Ureter (tissue), 1 donor: Measurements from ENCODE around the gene MED13L. TPM values are rescaled to one million over a fixed set of nuclear protein-coding genes. Genes with fewer than 3 reads are reported as not detected.
"Not testable (repeated sequence)": the region's sequence is repeated elsewhere in the genome, so short reads cannot be mapped to it uniquely, and the experiment has no call there.

ENCODE experiments used
- DNase-seq: peaks from one replicate; pipeline ENCODE4 v3.0.0-alpha.2; 2020; ENCODE audit warnings: low spot score
- total RNA-seq: library from RNA; stranded (reverse); gene quantifications from one replicate; pipeline ENCODE4 v1.2.4, GENCODE V29; 2023
- donor health status: DM: yes; HTN: yes; CAD: no.

MED13L gene
- total RNA-seq, 1 donor from 2014 or later = 130 TPM

DNA sequence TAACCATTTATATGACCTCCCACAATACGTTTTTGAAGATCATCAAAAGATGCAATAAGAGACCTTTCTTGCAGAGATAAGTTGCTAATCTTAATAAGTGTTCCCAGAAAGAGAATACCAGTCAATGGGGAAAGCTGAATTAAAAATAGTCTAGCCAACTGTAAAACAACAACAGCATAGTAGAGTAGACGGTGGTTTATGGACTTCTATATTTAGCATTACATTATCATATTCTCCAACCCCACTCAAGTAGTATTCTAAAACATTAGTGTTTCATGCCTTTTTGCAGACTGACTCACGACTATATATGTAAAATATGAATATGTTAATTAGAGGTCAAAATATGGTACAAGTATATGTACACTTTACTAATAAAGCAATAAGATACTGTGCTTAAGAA lies 218.9 kb downstream of the MED13L start:
- no peak for DNase-seq

DNA sequence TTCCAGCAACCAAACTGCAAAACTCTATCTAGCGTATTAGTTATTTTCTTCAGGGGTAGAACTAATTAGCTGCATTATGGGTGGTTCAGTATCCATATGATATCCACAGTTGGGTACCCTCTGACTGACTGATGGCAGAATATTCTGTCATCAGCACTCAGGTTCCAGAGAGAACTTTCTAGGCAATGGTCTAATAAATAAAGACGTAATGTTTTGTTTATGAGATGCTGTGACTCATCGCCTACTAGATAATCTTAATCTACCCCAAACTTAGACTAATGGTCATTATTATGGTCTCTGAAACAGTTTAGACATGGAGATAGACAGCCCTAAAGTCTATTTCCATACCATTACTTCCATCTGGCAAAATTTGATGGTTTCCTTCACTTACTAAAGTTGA lies 220.1 kb downstream of the MED13L start:
- no peak for DNase-seq

DNA sequence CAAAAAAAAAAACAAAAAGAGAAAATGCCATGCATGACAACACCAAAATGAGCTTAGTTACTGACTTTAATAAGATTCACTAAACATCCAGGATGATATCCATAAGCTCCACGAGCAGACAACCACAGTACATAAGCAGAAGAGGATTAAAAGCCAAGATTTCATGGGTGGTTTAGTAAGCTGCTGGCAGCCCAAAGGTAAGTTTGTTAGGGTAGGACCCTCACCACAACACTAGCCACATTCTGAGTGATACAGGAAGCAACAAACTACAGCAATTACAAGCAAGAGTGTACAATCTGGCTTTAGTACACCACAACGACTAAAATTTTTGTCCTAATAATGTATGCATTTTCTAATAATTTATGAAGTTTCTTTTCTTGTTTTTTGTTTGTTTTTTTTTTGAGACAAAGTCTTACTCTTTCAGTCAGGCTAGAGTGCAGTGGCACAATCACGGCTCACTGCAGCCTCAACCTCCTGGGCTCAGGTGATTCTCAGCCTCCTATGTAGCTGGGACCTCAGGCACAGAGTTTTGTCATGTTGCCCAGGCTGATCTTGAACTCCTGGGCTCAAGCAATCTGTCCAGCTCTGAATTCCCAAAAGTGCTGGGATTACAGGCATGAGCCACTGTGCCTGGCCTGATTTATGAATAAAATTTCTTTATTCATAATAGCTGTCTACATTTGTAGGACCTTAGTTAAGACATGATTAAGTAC lies 221.4 kb downstream of the MED13L start:
- DNase-seq = no peak

DNA sequence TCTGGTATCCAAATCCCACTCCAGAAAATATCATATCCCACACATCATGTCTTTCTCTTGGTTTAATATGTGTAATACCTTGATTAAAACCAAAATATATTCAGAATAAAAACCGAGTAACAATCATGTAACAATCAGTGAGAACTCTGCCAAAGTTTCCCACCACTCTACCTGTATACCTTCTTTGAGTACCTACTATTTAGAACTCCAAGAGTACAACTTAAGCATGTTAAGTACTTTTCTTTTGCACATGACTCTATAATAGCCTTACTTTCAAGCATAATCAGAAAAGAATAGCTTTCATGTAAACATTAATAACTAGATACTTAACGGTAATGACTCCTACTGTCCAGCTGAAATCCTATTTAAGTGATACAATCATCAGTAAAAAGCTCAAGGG lies 223.2 kb downstream of the MED13L start:
- no peak for DNase-seq

DNA sequence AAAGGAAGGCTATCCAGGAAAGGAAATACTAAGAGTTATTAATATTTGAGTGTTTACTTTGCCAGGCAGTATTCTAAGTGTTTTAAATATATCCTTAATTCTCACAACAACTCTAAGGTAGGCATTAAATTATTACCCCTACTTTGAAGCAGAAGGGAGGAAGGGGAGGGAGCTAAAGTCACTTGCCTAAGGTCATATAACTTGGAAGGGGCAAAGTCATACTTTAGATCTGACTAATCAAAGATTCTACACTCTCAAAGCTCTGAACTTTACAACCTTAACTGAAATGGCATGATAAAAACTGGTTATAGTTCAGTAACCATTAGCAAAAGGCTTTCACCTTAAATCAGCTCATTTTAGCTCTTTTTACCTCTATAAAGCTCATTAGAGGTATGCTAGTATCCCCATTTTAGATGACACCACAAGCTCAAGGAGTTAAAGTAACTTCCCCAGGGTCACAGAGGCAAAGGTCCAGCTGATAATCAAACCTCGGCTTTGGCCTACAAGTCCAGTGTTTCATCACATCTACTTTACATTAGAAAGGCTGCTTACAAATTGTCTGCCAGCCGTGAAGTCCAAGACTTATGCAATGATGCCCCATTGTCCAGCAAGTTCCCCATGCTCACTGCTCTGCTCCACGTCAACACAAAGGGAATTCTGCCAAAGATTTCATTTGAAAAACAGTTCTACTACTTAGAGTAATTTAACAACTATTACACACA lies 223.9 kb downstream of the MED13L start:
- DNase-seq = no peak

DNA sequence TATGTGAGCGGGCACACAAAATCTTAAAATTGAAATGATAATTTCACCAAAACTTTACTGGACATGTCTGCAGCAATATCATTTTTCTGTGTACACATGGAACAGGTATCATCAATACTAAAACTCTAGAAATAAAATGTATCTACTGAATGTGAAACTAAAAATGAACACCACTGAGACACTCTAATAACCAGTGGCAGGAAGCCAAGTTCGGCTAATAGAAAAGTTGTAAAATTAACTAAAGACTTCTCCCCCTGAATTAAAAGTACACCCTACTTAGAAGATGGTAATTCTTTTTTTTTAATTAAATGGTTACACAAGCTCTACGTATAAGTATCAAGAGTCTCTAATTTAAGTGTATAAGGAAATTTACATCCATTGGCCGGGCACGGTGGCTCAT lies 227.2 kb downstream of the MED13L start:
- DNase-seq = no peak

DNA sequence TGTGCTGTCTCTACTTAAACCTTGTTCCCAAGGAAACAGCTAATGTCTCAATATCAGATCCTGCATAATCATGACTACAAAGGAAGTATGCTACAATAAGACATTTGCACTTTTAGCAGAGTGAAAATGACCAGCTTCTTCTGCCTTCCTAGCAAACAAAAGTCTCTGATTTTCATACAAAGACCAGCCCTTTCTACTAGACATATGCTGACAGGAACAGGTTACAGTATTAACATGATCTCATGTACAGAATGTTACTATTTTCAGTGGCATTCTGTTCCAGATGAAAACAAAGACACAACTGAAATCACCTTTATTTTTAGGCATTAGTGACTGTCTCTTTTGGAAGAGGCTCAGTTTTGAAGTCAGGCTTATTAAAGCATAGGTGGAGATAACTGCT lies 228.6 kb downstream of the MED13L start:
- DNase-seq = no peak

DNA sequence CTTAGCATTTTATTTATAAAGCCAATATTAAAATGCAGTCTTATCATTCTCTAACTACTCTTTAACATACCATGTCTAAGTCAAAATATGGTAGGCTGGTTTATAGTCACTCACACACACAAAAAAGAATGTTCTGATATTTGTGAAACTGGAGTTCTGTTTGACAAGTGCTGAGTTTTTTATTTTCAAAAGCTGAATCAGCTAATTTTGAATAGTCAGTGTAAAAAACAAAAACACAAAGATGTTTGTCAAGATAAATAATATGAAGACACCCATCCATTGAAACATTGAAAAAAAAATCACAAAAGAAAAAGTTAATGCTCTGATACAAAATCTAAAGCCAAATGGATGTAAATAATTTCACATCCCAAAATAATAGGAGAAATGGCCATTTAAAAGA lies 231.5 kb downstream of the MED13L start:
- DNase-seq = no peak

DNA sequence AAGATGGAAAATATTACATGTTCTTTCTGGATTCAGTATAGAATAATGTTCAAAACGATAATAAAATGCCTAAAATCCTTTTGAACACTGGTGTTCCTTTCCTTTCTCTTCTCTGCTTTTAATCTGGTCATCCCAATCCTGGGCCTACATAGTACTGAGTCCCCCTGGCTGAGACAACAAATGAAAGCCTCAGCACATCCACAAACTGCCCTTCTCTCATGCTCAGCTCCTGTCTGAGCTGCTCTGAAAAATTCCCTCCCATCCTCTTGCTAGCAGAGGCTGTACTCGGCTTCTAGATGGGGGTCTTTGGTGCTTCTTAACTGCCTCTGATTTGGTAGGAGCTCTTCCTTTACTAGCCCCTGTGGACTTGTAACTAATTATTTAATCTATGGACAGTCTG lies 232.3 kb downstream of the MED13L start:
- DNase-seq = no peak

DNA sequence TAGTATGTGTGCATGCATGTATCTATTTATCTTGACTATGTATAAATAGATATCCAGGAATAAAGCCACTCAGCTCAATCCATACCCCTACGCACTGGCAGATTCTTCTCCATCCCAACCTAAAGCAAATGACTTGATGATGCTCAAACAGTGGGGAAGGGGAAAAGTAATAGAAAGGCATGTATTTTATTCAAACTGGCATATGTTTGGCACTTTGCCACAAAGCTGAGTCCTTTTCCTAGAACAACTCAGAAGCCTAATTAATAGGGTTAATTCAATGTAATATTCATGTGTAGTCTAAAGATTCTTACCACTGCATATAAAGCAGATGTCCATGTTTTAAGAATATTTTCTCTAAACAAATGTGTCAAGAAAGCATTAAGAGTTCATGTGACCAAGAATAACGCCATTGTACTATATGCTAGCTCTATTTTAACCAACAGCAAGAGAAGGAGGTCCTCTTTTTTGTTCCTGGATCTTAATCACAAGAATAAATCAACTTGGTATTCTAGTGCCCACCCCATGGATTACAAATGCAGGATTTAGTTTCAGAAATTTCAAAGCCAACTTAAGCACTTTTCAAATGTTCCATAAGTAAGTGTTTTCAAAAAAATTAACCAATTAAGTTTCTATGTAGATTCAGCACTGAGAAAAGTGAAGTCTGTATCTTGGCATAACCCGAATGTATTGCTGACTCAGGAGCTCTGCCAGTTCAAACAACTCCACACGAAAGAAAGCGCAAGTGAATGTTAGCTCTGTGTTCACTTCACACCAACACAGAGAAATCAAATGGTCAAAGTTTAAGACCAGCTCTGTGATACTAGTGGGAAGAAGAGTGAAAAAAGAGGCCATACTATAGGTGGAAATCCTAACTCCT lies 233.6 kb downstream of the MED13L start:
- no peak for DNase-seq

DNA sequence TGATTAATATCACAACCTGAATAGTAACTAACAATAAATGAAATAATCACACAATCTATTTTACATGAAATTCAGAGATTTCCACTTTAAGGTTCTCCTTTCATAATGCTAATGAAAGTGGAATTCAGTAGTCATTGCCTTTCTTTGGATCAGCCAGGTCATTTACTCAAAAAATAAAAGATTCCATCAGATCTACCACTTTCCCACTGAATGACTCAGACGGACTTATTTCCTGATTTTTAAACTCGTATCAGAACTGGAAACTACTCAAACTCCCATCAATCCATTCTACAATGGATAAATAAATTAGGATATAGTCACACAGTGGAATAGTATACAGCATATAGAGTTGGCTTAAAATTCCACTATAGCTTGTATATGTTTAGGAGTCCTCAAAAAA lies 237.1 kb downstream of the MED13L start:
- no peak for DNase-seq

DNA sequence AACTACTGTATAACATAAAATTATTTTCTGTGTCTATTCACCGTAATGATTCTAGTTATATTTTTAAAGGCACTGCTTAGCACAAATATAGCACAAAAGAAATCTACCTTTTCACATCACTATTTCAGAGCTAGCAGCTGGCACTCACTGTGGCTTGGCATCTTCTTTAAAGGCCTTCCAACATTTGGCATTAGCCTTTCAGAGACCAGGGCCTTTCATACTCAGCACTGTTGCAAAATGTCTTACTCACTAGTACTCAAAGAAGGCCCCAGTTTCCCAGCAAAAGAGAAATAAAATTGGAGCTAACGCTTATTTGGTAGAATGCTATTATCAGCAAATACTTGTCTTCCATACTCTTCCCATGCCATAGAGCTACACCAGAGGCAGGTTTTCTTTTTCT lies 238.4 kb downstream of the MED13L start:
- no peak for DNase-seq

DNA sequence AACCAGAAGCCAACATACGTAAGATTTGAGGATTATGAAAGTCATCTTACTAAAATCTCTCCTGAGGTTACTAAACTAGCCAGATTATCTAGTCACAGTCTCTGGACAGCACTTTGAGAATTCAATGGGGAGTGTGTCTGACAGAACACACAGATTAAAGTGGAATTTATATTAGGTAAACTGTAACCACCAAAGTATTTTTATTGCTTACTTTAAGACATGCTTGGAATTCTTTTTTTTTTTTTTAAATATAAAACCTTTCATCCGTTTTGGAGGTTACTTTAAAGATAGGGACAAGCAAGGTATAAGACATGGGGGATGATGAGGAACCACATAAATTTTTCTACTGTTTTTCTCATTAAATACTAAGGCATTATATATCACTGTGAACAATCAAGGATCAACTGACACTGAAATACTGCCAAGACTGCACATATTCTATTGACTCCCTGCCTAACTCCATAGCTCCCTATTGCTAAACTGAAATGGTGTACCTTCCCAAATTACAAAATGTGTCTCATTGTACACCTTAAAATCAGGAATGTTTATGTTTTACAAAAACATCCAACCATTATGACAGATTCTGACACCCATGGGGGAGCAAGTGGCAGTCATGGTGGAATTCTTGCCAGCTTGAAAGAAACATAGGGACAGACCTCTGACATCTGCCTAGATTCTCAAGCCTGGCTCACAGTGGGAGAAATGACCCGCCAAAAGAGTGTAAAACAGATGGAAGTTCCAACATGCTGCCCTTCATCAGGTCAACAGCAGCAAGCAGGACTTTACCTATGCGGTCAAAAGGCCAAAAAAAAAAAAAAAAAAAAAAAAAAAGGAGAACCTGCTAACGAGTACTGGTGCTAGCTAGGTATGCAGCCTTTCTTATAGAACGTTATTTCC lies 239.3 kb downstream of the MED13L start:
- no peak for DNase-seq

DNA sequence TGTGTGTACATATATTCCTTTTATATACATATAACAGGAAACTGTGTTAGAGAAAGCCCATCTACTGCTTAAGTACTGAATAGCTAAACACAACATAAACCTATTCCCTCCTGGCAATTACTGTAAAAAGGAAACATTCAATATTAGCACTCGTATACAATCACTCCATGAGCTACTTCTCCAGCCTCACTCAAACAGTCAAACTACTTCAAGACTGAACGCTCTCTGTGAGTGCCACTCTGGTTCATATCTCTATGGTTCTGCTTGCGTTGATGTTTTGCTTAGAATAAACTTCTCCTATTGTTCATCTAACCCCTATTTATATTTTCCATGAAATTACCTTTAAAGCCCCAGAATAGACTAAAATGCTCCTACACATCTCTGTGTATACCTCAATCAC lies 243.7 kb downstream of the MED13L start:
- no peak for DNase-seq

DNA sequence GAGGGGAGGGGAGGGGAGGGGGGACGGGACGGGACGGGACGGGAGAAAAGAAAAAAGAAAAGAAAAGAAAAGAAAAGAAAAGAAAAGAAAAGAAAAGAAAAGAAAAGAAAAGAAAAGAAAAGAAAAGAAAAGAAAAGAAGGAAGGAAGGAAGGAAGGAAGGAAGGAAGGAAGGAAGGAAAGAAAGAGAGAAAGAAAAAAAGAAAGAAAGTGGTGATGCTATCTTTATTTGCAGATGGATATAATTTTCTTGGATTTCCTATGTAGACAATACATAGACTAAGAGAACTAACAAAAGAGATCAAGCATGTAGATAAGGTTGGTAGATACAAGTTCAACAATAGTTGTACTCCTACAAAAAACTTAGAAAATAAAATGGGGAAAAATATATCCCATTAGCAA lies 245.9 kb downstream of the MED13L start:
- not testable (repeated sequence) for DNase-seq

DNA sequence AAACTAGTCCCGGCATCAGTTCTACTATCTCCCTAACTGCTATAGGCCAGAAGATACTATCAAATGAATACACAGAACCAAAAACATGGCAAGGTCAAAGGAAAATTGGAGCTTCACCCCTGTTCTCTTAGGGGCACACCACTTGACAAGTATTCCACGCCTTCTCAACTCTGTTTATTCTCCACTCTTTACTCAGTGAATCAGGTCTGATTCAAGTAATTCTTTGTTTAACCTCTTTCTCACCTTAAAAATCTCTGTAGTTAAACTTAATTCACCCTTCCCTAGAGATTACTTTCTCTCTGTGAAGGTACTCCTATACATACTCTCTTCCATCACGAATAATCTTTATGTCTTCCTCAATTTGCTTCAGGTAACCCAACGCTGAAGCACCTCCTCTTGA lies 248.9 kb downstream of the MED13L start:
- DNase-seq = no peak

DNA sequence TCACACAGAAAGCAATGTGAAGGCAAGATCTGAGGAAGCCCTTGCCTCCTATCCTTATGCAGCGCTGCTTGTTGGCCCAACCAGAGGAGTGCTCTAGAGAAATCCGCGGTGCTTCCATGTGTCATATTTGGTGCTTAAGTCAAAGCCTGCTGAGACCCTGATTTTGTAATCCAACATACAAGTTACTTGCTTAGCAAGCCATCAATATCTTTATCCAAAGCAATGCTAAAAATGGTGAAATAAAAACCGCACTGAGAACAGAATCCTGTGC lies 250.0 kb downstream of the MED13L start:
- no peak for DNase-seq

DNA sequence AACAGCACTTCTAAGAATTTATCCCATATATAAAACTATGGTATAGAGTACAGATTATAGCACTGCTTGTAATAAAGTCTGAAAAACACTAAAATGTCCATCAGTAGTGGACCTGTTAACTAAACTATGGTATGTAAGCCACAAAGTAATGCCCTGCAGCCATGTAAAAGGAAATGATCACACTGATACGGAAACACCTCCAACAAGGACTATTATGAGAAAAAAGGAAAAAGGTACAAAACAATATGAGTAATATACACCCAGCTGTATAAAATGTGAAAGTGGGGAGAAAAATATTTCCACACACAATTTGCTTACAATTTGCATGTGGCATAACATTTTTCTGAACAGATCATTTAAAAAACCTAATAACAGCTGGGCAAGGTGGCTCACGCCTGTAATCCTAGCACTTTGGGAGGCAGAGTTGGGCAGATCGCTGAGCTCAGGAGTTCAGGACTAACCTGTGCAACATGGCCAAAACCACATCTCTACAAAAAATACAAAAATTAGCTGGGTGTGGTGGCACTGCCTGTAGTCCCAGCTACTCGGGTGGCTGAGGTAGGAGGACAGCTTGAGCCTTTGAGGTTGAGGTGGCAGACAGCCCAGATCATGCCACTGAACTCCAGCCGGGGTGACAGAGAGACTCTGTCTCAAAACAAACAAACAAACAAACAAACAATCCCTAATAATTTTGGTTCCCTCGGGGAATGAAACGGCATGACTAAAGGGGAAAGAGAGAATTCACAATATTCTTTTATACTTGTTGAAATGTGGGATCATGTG lies 250.5 kb downstream of the MED13L start:
- DNase-seq = no peak

DNA sequence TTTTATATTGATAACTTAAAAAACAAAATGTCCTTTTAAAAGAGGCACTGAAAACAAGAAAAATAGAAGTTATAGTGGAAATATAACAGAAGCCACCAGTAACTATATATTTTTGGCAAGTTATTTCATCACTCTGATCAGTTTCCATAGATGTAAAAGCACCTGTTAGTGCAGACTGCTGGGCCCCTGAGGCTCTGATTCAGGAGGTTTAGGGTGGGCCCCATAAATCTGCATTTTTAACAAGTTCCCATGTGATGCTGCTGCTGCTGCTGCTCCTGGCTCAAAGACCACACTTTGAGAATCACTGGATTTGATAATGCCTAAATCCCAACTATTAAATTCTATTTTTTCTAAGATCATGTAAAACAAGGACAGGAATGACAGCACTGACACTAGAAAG lies 251.1 kb downstream of the MED13L start:
- no peak for DNase-seq

DNA sequence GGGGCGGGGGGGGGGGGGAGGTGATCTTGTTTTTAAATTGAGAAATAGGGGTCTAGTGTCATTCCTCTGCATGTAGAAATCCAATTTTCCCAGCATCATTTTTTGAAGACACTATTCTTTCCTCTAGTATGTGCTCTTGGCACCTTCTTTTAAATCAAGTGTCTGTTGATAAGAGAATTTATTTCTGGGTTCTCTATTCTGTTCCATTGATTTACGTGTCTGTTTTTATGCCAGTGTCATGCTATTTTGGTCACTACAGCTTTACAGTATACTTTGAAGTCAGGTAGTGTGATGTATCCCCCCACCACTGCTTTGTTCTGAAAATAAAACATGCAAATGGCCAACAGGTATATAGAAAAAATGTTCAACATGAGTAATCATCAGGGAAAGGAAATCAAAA lies 252.7 kb downstream of the MED13L start:
- DNase-seq = no peak

DNA sequence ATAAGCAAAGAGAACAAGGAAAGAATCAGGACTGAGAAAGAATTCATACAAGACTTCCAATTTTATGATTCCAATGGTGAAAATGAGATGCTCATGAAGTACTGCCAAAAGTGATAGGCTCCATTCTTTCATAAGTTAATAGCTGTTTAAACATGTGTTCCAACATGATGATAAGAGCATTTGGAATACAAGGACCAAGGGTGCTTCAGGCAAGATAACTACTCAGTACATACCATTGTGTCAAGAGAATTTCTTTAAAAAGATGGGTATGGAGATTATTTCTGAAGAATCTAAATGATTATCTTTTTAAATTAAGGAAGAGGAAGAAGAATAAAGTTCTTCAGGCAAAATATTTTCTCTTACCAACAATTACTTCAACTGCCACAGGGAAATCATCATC lies 258.1 kb downstream of the MED13L start:
- DNase-seq = no peak
